Measurements from ENCODE around the gene TMEM60. TPM values are rescaled to one million over a fixed set of nuclear protein-coding genes. Genes with fewer than 3 reads are reported as not detected.
A peak's percentile ranks its signal among the peaks of the same experiment; 100 is the strongest.

TMEM60 gene
- polyA plus RNA-seq, 1 experiment = 43.1 TPM

GRCh38 chr7:77765481-77765880 lies 32.8 kb downstream of the TMEM60 start:
- CTCF ChIA-PET = interaction anchor here (0.6 to 2.0 kb wide), 2 partner anchors 78 to 114 kb away, joined by 4 to 12 read pairs; no protein-coding TSS in a partner anchor
- H3K27me3 ChIP-seq (ENCODE audit: control insufficient read depth, insufficient read depth, low read length) = no peaks in the 10 kb centered on the region
- no peaks in the 10 kb centered on the region for H3K9me3 ChIP-seq (ENCODE audit: control insufficient read depth, insufficient read depth, low read length)
- no peak for DNase-seq (ENCODE audit: low read depth, low spot score)
- no peak overlapping the region for H3K4me3 ChIP-seq (ENCODE audit: low read depth, low read length)
- POLR2A ChIA-PET = no interaction called here
- no peak overlapping the region for H3K27ac ChIP-seq (ENCODE audit: low read depth, low read length)
- no peak for TF ChIP-seq CTCF (IDR thresholded peaks at IDR 0.05; ENCODE audit: low read depth, low read length)

GRCh38 chr7:77760809-77761453 lies 37.3 kb downstream of the TMEM60 start:
- CTCF ChIA-PET = interaction anchor here (0.8 to 3.7 kb wide), 6 partner anchors 24 to 173 kb away, joined by 3 to 116 read pairs (median 8); no protein-coding TSS in a partner anchor
- Histone ChIP-seq H3K27me3 (ENCODE audit: control insufficient read depth, insufficient read depth, low read length) (no peaks in the 10 kb centered on the region), H3K27ac (ENCODE audit: low read depth, low read length) (no peak overlapping the region), H3K4me3 (ENCODE audit: low read depth, low read length) (no peak overlapping the region), H3K9me3 (ENCODE audit: control insufficient read depth, insufficient read depth, low read length) (no peaks in the 10 kb centered on the region)
- no peak for DNase-seq (ENCODE audit: low read depth, low spot score)
- no peak for TF ChIP-seq CTCF (IDR thresholded peaks at IDR 0.05; ENCODE audit: low read depth, low read length)
- POLR2A ChIA-PET = no interaction called here

- TF ChIP-seq CTCF (IDR thresholded peaks at IDR 0.05; ENCODE audit: low read depth, low read length) = peak; percentile 80
- H3K4me3 ChIP-seq (ENCODE audit: low read depth, low read length) = no peak overlapping the region
- POLR2A ChIA-PET = no interaction called here
- peak; percentile 50 for DNase-seq (ENCODE audit: low read depth, low spot score)
- CTCF ChIA-PET = interaction anchor here (0.5 to 3.7 kb wide), 49 partner anchors 9 to 1337 kb away, joined by 3 to 116 read pairs (median 5); no protein-coding TSS in a partner anchor
- no peak overlapping the region for H3K27ac ChIP-seq (ENCODE audit: low read depth, low read length)
- no peaks in the 10 kb centered on the region for H3K9me3 ChIP-seq (ENCODE audit: control insufficient read depth, insufficient read depth, low read length)
- H3K27me3 ChIP-seq (ENCODE audit: control insufficient read depth, insufficient read depth, low read length) = no peaks in the 10 kb centered on the region
These were observed 38.8 kb downstream of the TMEM60 start for GRCh38 chr7:77759294-77759889.

DNA sequence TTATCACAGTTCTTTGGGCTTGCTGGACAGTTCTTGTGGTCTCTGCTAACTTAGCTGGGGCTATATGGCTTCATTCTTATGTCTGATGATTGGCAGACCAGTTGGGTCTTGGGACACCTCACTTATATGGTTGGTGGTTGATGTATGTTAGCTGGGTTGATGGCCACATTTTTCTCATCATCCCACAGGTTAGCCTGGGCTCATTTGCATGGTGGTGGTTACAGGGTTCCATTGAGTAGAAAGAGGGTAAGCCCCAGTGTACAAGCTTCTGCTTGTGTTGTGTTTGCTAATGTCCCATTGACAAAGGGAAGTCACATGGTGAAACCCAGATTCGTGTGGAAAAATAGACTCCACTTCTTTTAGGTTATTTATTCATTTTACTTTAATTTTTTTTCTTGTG lies 40.6 kb downstream of the TMEM60 start:
- no peak for TF ChIP-seq CTCF (IDR thresholded peaks at IDR 0.05; ENCODE audit: low read depth, low read length)
- ChIA-PET POLR2A (interaction anchor here (1.1 kb wide), 1 partner anchor 61 kb away, joined by 5 read pairs; the partner anchor contains the start of gene RSBN1L), CTCF (interaction anchor here (0.8 to 4.0 kb wide), 4 partner anchors 83 to 426 kb away, joined by 3 to 42 read pairs (median 4); no protein-coding TSS in a partner anchor)
- Histone ChIP-seq H3K4me3 (ENCODE audit: low read depth, low read length) (no peak overlapping the region), H3K27ac (ENCODE audit: low read depth, low read length) (no peak overlapping the region), H3K9me3 (ENCODE audit: control insufficient read depth, insufficient read depth, low read length) (no peaks in the 10 kb centered on the region), H3K27me3 (ENCODE audit: control insufficient read depth, insufficient read depth, low read length) (no peaks in the 10 kb centered on the region)
- no peak for DNase-seq (ENCODE audit: low read depth, low spot score)

- CTCF ChIA-PET = interaction anchor here (0.8 to 1.8 kb wide), 4 partner anchors 94 to 102 kb away, joined by 3 to 9 read pairs (median 3); no protein-coding TSS in a partner anchor
- no peak for TF ChIP-seq CTCF (IDR thresholded peaks at IDR 0.05; ENCODE audit: low read depth, low read length)
- Histone ChIP-seq H3K27me3 (ENCODE audit: control insufficient read depth, insufficient read depth, low read length) (no peaks in the 10 kb centered on the region), H3K4me3 (ENCODE audit: low read depth, low read length) (no peak overlapping the region), H3K27ac (ENCODE audit: low read depth, low read length) (no peak overlapping the region), H3K9me3 (ENCODE audit: control insufficient read depth, insufficient read depth, low read length) (no peaks in the 10 kb centered on the region)
- DNase-seq (ENCODE audit: low read depth, low spot score) = no peak
- POLR2A ChIA-PET = no interaction called here
These were observed 45.1 kb downstream of the TMEM60 start for GRCh38 chr7:77753173-77753572.
